SKM-1 (cell line): ENCODE results near the gene TSPOAP1.

Experiments
- DNase-seq: peaks from one replicate; lab custom pipeline; 2025; ENCODE audit not compliant: unreplicated experiment; lab: John Stamatoyannopoulos, UW

TSPOAP1 gene

GRCh38 chr17:58305626-58306025, 23.0 kb downstream of the TSPOAP1 start:
- DNase-seq: no peak

GRCh38 chr17:58304750-58305486, 23.7 kb downstream of the TSPOAP1 start:
- no peak for DNase-seq

GRCh38 chr17:58303971-58304749, 24.4 kb downstream of the TSPOAP1 start:
- DNase-seq: peak; percentile 33

- DNase-seq: no peak
Observed at GRCh38 chr17:58302919-58303585, 25.5 kb downstream of the TSPOAP1 start.

- no peak for DNase-seq
Observed at GRCh38 chr17:58302171-58302918, 26.2 kb downstream of the TSPOAP1 start.

GRCh38 chr17:58301504-58302150, 27.0 kb downstream of the TSPOAP1 start:
- no peak for DNase-seq

GRCh38 chr17:58300336-58300735, 28.3 kb downstream of the TSPOAP1 start:
- no peak for DNase-seq

- no peak for DNase-seq
Observed at GRCh38 chr17:58294034-58294433, 34.6 kb downstream of the TSPOAP1 start.

GRCh38 chr17:58291246-58291645, 37.3 kb downstream of the TSPOAP1 start:
- no peak for DNase-seq

GRCh38 chr17:58289869-58290268, 38.7 kb downstream of the TSPOAP1 start:
- no peak for DNase-seq

- DNase-seq: no peak
Observed at GRCh38 chr17:58285422-58285810, 43.2 kb downstream of the TSPOAP1 start.

GRCh38 chr17:58284613-58285421, 43.8 kb downstream of the TSPOAP1 start:
- DNase-seq: peak; percentile 90

GRCh38 chr17:58283674-58284612, 44.7 kb downstream of the TSPOAP1 start:
- no peak for DNase-seq

GRCh38 chr17:58282442-58282841, 46.2 kb downstream of the TSPOAP1 start:
- no peak for DNase-seq

GRCh38 chr17:58281511-58282011, 47.0 kb downstream of the TSPOAP1 start:
- DNase-seq: peak; percentile 93

GRCh38 chr17:58280480-58281217, 47.9 kb downstream of the TSPOAP1 start, which contains the start of gene MPO:
Gene MPO (minus strand): TSS chr17:58280935. CDS start chr17:58280758, 177 bp downstream.
- peak; percentile 48 for DNase-seq

- DNase-seq: peak; percentile 36
Observed at GRCh38 chr17:58279736-58280479, 48.7 kb downstream of the TSPOAP1 start.
